Posterior cingulate gyrus (tissue), 11 donors: Measurements from ENCODE around the gene CADPS2.
"Not testable (repeated sequence)": the region's sequence is repeated elsewhere in the genome, so short reads cannot be mapped to it uniquely, and the experiment has no call there.

Experiments
- DNase-seq, 10 donors: peaks; one replicate each; pipeline versions ENCODE4 v3.0.0 to v3.0.0-alpha.2; 2020 to 2021; ENCODE audit warnings: mixed read lengths in 3 of 10
- intact Hi-C: fragments of 100-400 bp; cut with DNase I; formaldehyde crosslinking; loops from one replicate; pipeline ENCODE4 v1.15.1; 2023

CADPS2 gene

GRCh38 chr7:122679813-122680212 lies 206.4 kb downstream of the CADPS2 start:
- intact Hi-C loops = no loop called here
- DNase-seq = no peak

GRCh38 chr7:122679269-122679709 lies 207.0 kb downstream of the CADPS2 start:
- DNase-seq, intact Hi-C loops: not testable (repeated sequence)

DNA sequence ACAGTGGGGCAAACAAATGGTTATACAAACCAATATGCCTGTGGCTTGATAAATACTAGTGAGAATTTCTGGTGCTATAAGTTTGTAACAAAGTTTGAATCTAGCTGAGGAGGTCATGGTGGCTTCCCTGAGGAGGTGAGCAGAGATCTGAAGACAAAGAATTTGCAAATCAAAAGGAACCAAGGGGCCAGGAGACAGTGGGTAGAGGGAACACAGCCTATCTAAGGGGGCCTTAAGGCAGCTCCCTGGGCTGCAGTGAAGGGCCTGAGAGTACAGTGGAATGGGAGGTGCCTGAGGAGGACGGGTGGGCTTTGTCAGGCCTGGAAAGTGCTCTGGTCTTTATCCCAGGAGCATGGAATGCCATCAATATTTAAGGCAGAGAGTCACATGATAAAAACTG lies 209.1 kb downstream of the CADPS2 start:
- intact Hi-C loops = no loop called here
- no peak for DNase-seq

- intact Hi-C loops = no loop called here
- DNase-seq = peak in 1 of 10 donors; percentile 14
Observed at GRCh38 chr7:122676466-122676865, 209.8 kb downstream of the CADPS2 start.

DNA sequence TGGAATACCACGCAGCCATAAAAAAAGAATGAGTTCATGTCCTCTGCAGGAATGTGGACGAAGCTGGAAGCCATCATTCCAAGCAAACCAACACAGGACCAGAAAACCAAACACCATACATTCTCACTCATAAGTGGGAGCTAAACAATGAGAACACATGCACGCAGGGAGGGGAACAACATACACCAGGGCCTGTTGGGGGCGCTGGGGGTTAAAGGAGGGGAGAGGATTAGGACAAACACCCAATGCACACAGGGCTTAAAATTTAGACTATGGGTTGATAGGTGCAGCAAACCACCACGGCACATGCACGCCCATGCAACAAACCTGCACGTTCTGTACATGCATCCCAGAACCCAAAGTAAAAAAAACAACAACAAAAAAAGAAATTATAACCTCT lies 210.6 kb downstream of the CADPS2 start:
- intact Hi-C loops = no loop called here
- no peak for DNase-seq

GRCh38 chr7:122675011-122675410 lies 211.2 kb downstream of the CADPS2 start:
- DNase-seq = no peak
- intact Hi-C loops = no loop called here

GRCh38 chr7:122674502-122674901 lies 211.8 kb downstream of the CADPS2 start:
- DNase-seq = peak in 2 of 10 donors; percentile 18 to 19
- intact Hi-C loops = no loop called here

- intact Hi-C loops = no loop called here
- DNase-seq = peak in 1 of 10 donors; percentile 66
Observed at GRCh38 chr7:122673951-122674350, 212.3 kb downstream of the CADPS2 start.

- DNase-seq = no peak
- intact Hi-C loops = no loop called here
Observed at GRCh38 chr7:122672536-122672935, 213.7 kb downstream of the CADPS2 start.

- intact Hi-C loops = no loop called here
- DNase-seq = no peak
Observed at GRCh38 chr7:122663733-122664132, 222.5 kb downstream of the CADPS2 start.

- intact Hi-C loops = no loop called here
- no peak for DNase-seq
Observed at GRCh38 chr7:122658856-122659255, 227.4 kb downstream of the CADPS2 start.

- no peak for DNase-seq
- intact Hi-C loops = no loop called here
Observed at GRCh38 chr7:122653685-122654084, 232.6 kb downstream of the CADPS2 start.

GRCh38 chr7:122652876-122653275 lies 233.4 kb downstream of the CADPS2 start:
- no peak for DNase-seq
- intact Hi-C loops = no loop called here

GRCh38 chr7:122651451-122651850 lies 234.8 kb downstream of the CADPS2 start:
- intact Hi-C loops = no loop called here
- DNase-seq = no peak

DNA sequence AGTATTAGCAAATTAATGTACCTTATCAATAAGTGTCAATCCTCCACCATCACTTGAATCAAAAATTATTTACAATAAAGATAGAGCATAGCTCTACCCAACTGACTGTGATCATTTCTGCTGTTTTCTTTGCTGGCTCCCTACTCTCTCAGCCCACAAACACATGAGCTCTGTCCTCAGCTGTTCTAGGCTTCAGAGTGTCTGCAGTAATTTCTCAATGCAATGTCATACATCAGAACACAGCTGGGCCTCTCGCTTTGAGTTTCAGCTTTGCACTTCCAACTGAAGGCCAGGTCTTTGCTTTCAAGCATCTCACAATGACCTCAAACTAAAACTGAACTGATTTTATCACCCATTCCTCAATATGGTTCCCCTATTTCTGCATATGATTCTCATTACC lies 243.0 kb downstream of the CADPS2 start:
- DNase-seq = no peak
- intact Hi-C loops = no loop called here

DNA sequence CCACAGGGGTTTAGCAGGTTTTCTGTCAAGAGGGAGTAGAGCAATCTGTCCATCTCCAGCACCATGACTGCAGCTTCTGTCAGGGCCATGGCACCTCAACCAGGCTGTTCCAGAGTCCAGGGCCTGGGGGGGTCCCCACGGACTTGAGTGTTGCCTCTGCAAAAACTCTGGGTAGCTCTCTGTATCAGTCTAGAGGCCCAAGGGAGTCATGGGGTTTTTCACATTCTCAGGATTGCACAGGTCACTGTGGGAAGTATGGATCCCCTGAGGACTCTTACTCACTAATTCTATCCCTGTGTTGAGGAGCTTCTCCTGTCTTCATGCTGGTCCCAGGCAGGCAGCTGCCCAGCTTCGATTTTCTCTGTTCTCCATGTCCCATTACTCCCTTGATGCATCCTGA lies 247.8 kb downstream of the CADPS2 start:
- peak in 2 of 10 donors; percentile 56 to 78 for DNase-seq
- intact Hi-C loops = no loop called here

DNA sequence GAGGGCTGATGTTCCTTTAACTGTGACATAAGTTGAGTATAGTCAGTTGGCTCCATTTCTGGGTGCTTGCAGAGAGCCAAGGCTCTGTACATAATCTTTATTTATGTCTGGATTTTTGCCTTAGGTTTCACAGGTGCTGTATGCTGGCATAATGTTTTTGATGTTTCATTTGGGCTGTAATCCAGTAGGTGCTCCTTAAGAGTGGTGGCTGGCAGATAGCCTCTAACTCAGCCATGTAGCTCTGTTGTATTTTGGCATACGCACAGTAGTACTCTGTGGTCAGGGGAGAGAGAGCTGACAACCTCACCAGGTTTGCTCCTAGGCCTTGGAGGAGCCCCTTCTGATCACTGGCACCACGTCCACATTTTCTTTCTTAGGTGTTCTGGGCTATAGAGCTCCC lies 248.5 kb downstream of the CADPS2 start:
- DNase-seq = peak in 1 of 10 donors; percentile 29

DNA sequence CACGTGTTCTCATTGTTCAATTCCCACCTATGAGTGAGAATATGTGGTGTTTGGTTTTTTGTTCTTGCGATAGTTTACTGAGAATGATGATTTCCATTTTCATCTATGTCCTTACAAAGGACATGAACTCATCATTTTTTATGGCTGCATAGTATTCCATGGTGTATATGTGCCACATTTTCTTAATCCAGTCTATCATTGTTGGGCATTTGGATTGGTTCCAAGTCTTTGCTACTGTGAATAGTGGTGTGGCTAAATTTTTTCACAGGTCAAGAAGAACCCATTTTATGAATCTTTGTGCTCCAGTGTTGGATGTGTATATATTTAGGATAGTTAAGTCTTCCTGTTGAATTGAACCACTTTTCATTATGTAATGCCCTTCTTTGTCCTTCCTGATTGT lies 250.8 kb downstream of the CADPS2 start:
- intact Hi-C loops, DNase-seq: not testable (repeated sequence)

More for the DNA sequence above, 248.5 kb downstream of the CADPS2 start:
- intact Hi-C loops = no loop called here

- DNase-seq = no peak
- intact Hi-C loops = no loop called here
Observed at GRCh38 chr7:122633472-122633871, 252.8 kb downstream of the CADPS2 start.

DNA sequence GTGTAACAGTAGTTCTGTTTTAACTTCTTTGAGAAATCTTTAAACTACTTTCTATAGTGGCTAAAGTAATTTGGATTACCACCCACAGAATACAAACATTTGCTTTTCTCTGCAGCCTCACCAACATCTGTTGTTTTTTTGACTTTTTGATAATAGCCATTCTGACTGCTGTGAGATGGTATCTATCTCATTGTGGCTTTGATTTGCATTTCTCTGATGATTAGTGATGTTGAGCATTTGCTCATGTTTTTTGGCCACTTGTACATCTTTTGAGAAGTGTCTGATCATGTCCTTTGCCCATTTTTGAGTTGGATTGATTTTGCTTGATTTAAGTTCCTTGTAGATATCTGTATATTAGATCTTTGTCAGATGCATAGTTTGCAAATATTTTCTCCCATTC lies 254.0 kb downstream of the CADPS2 start:
- no peak for DNase-seq
- intact Hi-C loops = no loop called here

DNA sequence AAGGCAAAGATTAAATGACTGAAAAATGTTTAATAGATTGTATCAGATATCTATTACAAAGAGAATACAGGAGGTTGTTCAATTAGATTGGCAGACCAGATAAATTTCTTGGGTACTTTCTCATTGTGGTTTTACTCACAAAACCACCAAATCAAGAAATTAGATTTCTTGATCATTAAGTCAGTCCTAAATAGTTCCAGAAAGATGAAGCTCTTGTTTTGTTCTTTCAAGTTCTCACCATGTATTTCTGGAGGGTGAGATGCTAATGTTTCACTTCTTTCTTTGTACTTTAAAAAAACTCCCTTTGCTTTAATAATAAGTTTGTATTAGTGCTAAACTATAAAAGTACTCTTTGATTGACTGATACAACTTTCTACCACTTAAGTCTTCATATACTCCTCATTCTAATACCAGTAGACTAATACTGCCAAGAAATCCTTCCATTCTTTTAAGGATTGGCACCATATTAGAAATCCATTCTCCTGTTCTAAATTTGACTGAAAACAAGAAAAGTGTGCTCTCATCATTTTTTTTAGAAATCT lies 256.8 kb downstream of the CADPS2 start:
- intact Hi-C loops = no loop called here
- DNase-seq = no peak

DNA sequence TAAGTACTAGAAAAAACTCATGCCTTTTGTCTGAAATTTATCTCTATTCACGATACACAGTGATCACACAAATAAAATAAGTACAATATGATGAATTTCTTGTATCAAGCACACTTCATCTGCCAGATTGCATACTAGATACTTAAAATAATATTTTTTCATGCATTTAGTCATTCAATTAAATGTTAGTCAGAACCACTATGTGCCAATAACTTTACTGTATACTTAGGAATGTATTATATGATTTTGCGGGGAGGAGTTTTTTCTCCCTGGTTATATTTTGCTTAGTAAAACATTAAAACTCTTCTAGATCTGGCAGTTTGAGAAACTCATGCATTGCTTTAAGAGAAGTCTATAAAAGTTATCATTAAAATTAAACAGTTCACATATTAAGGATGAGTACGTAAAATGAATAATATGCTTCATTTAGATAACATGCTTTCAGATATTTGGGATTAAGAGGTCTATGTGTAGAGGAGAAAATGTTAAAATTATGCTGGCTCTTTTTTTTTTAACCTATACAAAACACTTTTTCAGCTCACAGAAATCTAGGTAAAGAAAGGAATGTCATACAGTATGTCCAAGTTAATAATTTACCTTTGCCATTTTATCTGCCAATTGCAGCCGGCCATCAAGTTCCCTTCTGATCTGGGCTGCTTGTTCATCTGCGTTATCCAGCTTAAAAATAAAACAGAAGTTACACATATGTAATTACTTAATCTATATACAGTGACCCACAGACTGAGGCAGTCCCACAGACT lies 257.4 kb downstream of the CADPS2 start:
- no peak for DNase-seq
- intact Hi-C loops = no loop called here
